GM23338 (cell line): ENCODE measurements around the gene MYO9B. TPM values are rescaled to one million over a fixed set of nuclear protein-coding genes. Genes with fewer than 3 reads are reported as not detected.

Experiments
- ATAC-seq: fragments of 200-7000 bp; cut with Tn5 transposase; 3 replicates; pipeline ENCODE4 v1.9.1; 2020
- DNase-seq: peaks from one replicate; pipeline ENCODE4 v3.0.0-alpha.2; 2015; ENCODE audit warnings: low spot score
- H2AFZ ChIP-seq: fragments of 200-600 bp; sonication (generic); 2 replicates; pipeline ENCODE4 v1.8.0; 2016; ENCODE audit warnings: antibody characterized with exemption, mild to moderate bottlenecking, moderate library complexity
- H3F3A ChIP-seq: fragments of 200-600 bp; sonication (generic); replicated peaks from 2 replicates; pipeline ENCODE4 v1.8.0; 2017; ENCODE audit warnings: antibody characterized with exemption, mixed run types, low read depth
- H3K27ac ChIP-seq: fragments of 200-600 bp; sonication (generic); 2 replicates; pipeline ENCODE4 v1.6.1; 2016; ENCODE audit warnings: low read depth
- H3K27me3 ChIP-seq: fragments of 200-600 bp; sonication (generic); 2 replicates; pipeline ENCODE4 v1.8.0; 2016; ENCODE audit warnings: mild to moderate bottlenecking, mixed run types, moderate library complexity; ENCODE audit not compliant: insufficient read depth
- H3K36me3 ChIP-seq: fragments of 200-600 bp; sonication (generic); 2 replicates; pipeline ENCODE4 v1.8.0; 2016; ENCODE audit warnings: mild to moderate bottlenecking; ENCODE audit not compliant: insufficient read depth
- H3K4me1 ChIP-seq: fragments of 200-600 bp; sonication (generic); 2 replicates; pipeline ENCODE4 v1.8.0; 2016; ENCODE audit warnings: mild to moderate bottlenecking, moderate library complexity; ENCODE audit not compliant: insufficient read depth
- H3K4me2 ChIP-seq: fragments of 200-600 bp; sonication (generic); 2 replicates; pipeline ENCODE4 v1.7.1; 2017; ENCODE audit warnings: mixed run types
- H3K4me3 ChIP-seq: fragments of 200-600 bp; sonication (generic); 2 replicates; pipeline ENCODE4 v1.6.1; 2016; ENCODE audit warnings: mixed run types
- H3K79me2 ChIP-seq: fragments of 200-600 bp; sonication (generic); replicated peaks from 2 replicates; pipeline ENCODE4 v1.8.0; 2017; ENCODE audit warnings: mild to moderate bottlenecking; ENCODE audit not compliant: insufficient read depth
- H3K9me2 ChIP-seq: fragments of 200-600 bp; sonication (generic); 2 replicates; pipeline ENCODE4 v1.8.0; 2017; ENCODE audit not compliant: insufficient read depth
- H4K20me1 ChIP-seq: fragments of 200-600 bp; sonication (generic); replicated peaks from 2 replicates; pipeline ENCODE4 v1.8.0; 2017; ENCODE audit warnings: mild to moderate bottlenecking; ENCODE audit not compliant: insufficient read depth
- H3K27ac Mint-ChIP-seq: 2 replicates; pipeline ENCODE4 v1.8.0; 2020; ENCODE audit warnings: inconsistent platforms, mild to moderate bottlenecking, moderate library complexity, mixed read lengths
- H3K27me3 Mint-ChIP-seq: 3 replicates; pipeline ENCODE4 v1.8.0; 2022; ENCODE audit warnings: low read depth, mild to moderate bottlenecking, moderate library complexity, mixed read lengths, inconsistent platforms; ENCODE audit not compliant: insufficient read depth, poor library complexity
- H3K36me3 Mint-ChIP-seq: 3 replicates; pipeline ENCODE4 v1.8.0; 2021; ENCODE audit warnings: low read depth, mild to moderate bottlenecking, inconsistent platforms, moderate library complexity, mixed read lengths
- H3K4me1 Mint-ChIP-seq: 3 replicates; pipeline ENCODE4 v1.8.0; 2020; ENCODE audit warnings: mild to moderate bottlenecking, inconsistent platforms, mixed read lengths
- H3K4me3 Mint-ChIP-seq: 3 replicates; pipeline ENCODE4 v1.8.0; 2021; ENCODE audit warnings: moderate library complexity, mild to moderate bottlenecking, inconsistent platforms, mixed read lengths
- H3K9me3 Mint-ChIP-seq: 3 replicates; pipeline ENCODE4 v1.8.0; 2020; ENCODE audit warnings: moderate library complexity, mild to moderate bottlenecking, inconsistent platforms, mixed read lengths
- CREB1 ChIP-seq: fragments of 250-450 bp; sonication (Bioruptor Pico); IDR thresholded peaks from 2 replicates; pipeline ENCODE4 v1.5.0; 2020; ENCODE audit warnings: low read depth, mild to moderate bottlenecking, moderate library complexity
- CTCF ChIP-seq, 2 experiments: fragments of 200-600 bp in 1 of 2; sonication (generic) in 1 of 2; conservative IDR thresholded peaks; 2 replicates each; pipeline versions ENCODE4 v1.5.1 to v1.6.1; 2016 to 2017; ENCODE audit warnings: antibody characterized with exemption in 2 of 2, low read depth in 2 of 2, mild to moderate bottlenecking in 2 of 2, moderate library complexity in 1 of 2
- ETS1 ChIP-seq: IDR thresholded peaks from 2 replicates; pipeline ENCODE4 v1.6.1; 2016; ENCODE audit warnings: antibody characterized with exemption
- EZH2phosphoT487 ChIP-seq: fragments of 200-600 bp; sonication (generic); IDR thresholded peaks from one replicate; pipeline ENCODE4 v1.8.1; 2018; ENCODE audit warnings: antibody characterized with exemption; ENCODE audit not compliant: unreplicated experiment
- NANOG ChIP-seq: IDR thresholded peaks from 2 replicates; pipeline ENCODE4 v1.6.1; 2016; ENCODE audit warnings: antibody characterized with exemption, borderline replicate concordance
- POLR2AphosphoS5 ChIP-seq: IDR thresholded peaks from 2 replicates; pipeline ENCODE4 v1.6.1; 2016; ENCODE audit warnings: antibody characterized with exemption, low read depth
- REST ChIP-seq: IDR thresholded peaks from one replicate; pipeline ENCODE4 v1.6.1; 2018; ENCODE audit warnings: antibody characterized with exemption; ENCODE audit not compliant: unreplicated experiment
- ZNF114 ChIP-seq: fragments of 250-450 bp; sonication (Bioruptor Pico); IDR thresholded peaks from 2 replicates; pipeline ENCODE4 v1.5.0; 2020; ENCODE audit warnings: mild to moderate bottlenecking, moderate library complexity
- ZNF462 ChIP-seq: fragments of 250-450 bp; sonication (Bioruptor Pico); IDR thresholded peaks from 2 replicates; pipeline ENCODE4 v1.5.0; 2020; ENCODE audit warnings: mild to moderate bottlenecking, moderate library complexity
- polyA plus RNA-seq: library from polyadenylated mRNA; unstranded; fragments of >200 nt; fragmentation: Nextera tagmentation; extraction: Ambion mirVana; gene quantifications from 2 replicates; pipeline ENCODE4 v1.2.1, GENCODE V29; 2016
- total RNA-seq: library from RNA; depleted of rRNA; stranded (reverse); fragments of >200 nt; shearing (Covaris generic); gene quantifications from 2 replicates; pipeline ENCODE4 v1.2.3, GENCODE V29; 2014

The MYO9B gene
- total and polyA plus RNA-seq, 2 experiments from 2014 or later: 28.7 to 61.3 TPM

GRCh38 chr19:17109300-17109699 lies 33.7 kb downstream of the MYO9B start:
- no peaks in the 10 kb centered on the region for H3K9me2 ChIP-seq
- Mint-ChIP-seq H3K4me3 (no peak overlapping the region), H3K27me3 (peaks cover 11% of the 10 kb centered on the region), H3K9me3 (no peaks in the 10 kb centered on the region; the same call in 2 of the 3 replicates), H3K36me3 (peaks cover 22% of the 10 kb centered on the region), H3K4me1 (peaks cover 28% of the 10 kb centered on the region), H3K27ac (peak overlapping the region; percentile 65)
- H3K79me2 ChIP-seq: peaks cover 18% of the 10 kb centered on the region
- TF ChIP-seq EZH2phosphoT487 (no peak), REST (no peak), CTCF (conservative IDR thresholded peaks at IDR 0.05; ENCODE audit: low read depth in 2 of 2) (no peak), CREB1 (no peak), ZNF462 (no peak), ETS1 (no peak), ZNF114 (CRISPR knock-in tag) (no peak), POLR2AphosphoS5 (no peak), NANOG (no peak)
- H3K36me3 ChIP-seq: 0 out of 2 replicates have a peak, but pooled peaks cover 3% of the 10 kb centered on the region
- peaks cover 7% of the 10 kb centered on the region for H3F3A ChIP-seq
- H3K27me3 ChIP-seq: no peaks in the 10 kb centered on the region
- H3K4me2 ChIP-seq: no peak overlapping the region
- no peak overlapping the region for H3K4me3 ChIP-seq
- no peaks in the 10 kb centered on the region; the same call in 1 of the 2 replicates for H4K20me1 ChIP-seq
- DNase-seq (no peak), ATAC-seq (no peak)
- no peak overlapping the region for H2AFZ ChIP-seq
- H3K27ac ChIP-seq: 0 out of 2 replicates have a peak overlapping the region, but pooled peaks have one; percentile 50
- peaks cover 14% of the 10 kb centered on the region for H3K4me1 ChIP-seq
